ENCODE measurements around the gene FAF1. TPM values are rescaled to one million over a fixed set of nuclear protein-coding genes. Genes with fewer than 3 reads are reported as not detected.
"Not testable (repeated sequence)": the region's sequence is repeated elsewhere in the genome, so short reads cannot be mapped to it uniquely, and the experiment has no call there.

FAF1 gene
- total RNA-seq, 4 donors from 2014 or later: 23.8 to 64.6 (median 43.9) TPM

GRCh38 chr1:50724626-50725286 lies 235.3 kb downstream of the FAF1 start:
- intact Hi-C loops (cut with DNase I): loop anchor here (10.0 kb wide), 1 partner anchor 100 kb away; no protein-coding TSS in a partner anchor
- no peak overlapping the region for H3K27ac ChIP-seq

GRCh38 chr1:50720457-50721053 lies 239.5 kb downstream of the FAF1 start:
- no peak for DNase-seq
- H3K4me3 ChIP-seq: no peak overlapping the region
- H3K36me3 ChIP-seq: peaks cover 0 to 41% (median 0%) of the 10 kb centered on the region in 3 donors
- no peak overlapping the region for H3K27ac ChIP-seq
- H3K4me1 ChIP-seq: peaks cover 0 to 4% (median 0%) of the 10 kb centered on the region in 3 donors
- 93 to 94% methylated on average over 4 of the region's 4 CpGs for WGBS, 2 donors
- TF ChIP-seq POLR2A (IDR thresholded peaks at IDR 0.05): no peak
- TF ChIP-seq, protein P1, sequence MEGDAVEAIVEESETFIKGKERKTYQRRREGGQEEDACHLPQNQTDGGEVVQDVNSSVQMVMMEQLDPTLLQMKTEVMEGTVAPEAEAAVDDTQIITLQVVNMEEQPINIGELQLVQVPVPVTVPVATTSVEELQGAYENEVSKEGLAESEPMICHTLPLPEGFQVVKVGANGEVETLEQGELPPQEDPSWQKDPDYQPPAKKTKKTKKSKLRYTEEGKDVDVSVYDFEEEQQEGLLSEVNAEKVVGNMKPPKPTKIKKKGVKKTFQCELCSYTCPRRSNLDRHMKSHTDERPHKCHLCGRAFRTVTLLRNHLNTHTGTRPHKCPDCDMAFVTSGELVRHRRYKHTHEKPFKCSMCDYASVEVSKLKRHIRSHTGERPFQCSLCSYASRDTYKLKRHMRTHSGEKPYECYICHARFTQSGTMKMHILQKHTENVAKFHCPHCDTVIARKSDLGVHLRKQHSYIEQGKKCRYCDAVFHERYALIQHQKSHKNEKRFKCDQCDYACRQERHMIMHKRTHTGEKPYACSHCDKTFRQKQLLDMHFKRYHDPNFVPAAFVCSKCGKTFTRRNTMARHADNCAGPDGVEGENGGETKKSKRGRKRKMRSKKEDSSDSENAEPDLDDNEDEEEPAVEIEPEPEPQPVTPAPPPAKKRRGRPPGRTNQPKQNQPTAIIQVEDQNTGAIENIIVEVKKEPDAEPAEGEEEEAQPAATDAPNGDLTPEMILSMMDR (IDR thresholded peaks at IDR 0.05): no peak
- intact Hi-C loops (cut with DNase I): loop anchor here (10.0 kb wide), 1 partner anchor 96 kb away; no protein-coding TSS in a partner anchor
- no peaks in the 10 kb centered on the region for H3K27me3 ChIP-seq
- H3K9me3 ChIP-seq: no peaks in the 10 kb centered on the region

More at GRCh38 chr1:50724626-50725286, 235.3 kb downstream of the FAF1 start:
- H3K36me3 ChIP-seq: peaks cover 0 to 58% (median 0%) of the 10 kb centered on the region in 3 donors
- 63 to 71% methylated on average over 4 of the region's 4 CpGs for WGBS, 2 donors
- no peak overlapping the region for H3K4me3 ChIP-seq
- H3K4me1 ChIP-seq: peaks cover 0 to 4% (median 0%) of the 10 kb centered on the region in 3 donors
- no peaks in the 10 kb centered on the region for H3K9me3 ChIP-seq
- no peak for DNase-seq
- TF ChIP-seq, protein P1 (IDR thresholded peaks at IDR 0.05): no peak
- no peak for TF ChIP-seq POLR2A (IDR thresholded peaks at IDR 0.05)
- no peaks in the 10 kb centered on the region for H3K27me3 ChIP-seq

GRCh38 chr1:50719126-50719525 lies 240.9 kb downstream of the FAF1 start:
- Histone ChIP-seq H3K36me3 (peaks cover 0 to 30% (median 0%) of the 10 kb centered on the region in 3 donors), H3K9me3 (no peaks in the 10 kb centered on the region), H3K4me3 (no peak overlapping the region), H3K27ac (no peak overlapping the region), H3K27me3 (no peaks in the 10 kb centered on the region), H3K4me1 (no peaks in the 10 kb centered on the region)
- 88 to 94% methylated on average over 1 of the region's 1 CpG for WGBS, 2 donors
- intact Hi-C loops (cut with DNase I): no loop called here
- no peak for DNase-seq
- TF ChIP-seq, protein P1 (IDR thresholded peaks at IDR 0.05): no peak
- TF ChIP-seq POLR2A (IDR thresholded peaks at IDR 0.05): no peak

- DNase-seq: no peak
- Histone ChIP-seq H3K4me1 (no peaks in the 10 kb centered on the region), H3K9me3 (no peaks in the 10 kb centered on the region), H3K36me3 (peaks cover 0 to 27% (median 0%) of the 10 kb centered on the region in 3 donors), H3K4me3 (no peak overlapping the region), H3K27ac (no peak overlapping the region), H3K27me3 (no peaks in the 10 kb centered on the region)
- TF ChIP-seq, protein P1 (IDR thresholded peaks at IDR 0.05): no peak
- TF ChIP-seq POLR2A (IDR thresholded peaks at IDR 0.05): no peak
- WGBS, 2 donors: 89 to 100% methylated on average over 1 of the region's 1 CpG
- intact Hi-C loops (cut with DNase I): no loop called here
Observed at GRCh38 chr1:50717327-50717726, 242.7 kb downstream of the FAF1 start.

DNA sequence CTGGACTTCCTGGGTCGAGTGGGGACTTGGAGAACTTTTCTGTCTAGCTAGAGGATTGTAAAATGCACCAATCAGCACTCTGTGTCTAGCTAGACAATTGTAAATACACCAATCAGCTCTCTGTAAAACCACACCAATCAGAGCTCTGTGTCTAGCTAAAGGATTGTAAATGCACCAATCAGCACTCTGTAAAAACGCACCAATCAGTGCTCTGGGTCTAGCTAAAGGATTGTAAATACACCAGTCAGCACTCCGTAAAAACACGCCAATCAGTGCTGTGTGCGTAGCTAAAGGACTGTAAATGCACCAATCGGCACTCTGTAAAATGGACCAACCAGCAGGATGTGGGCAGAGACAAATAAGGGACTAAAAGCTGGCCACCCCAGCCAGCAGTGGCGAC lies 243.6 kb downstream of the FAF1 start:
- intact Hi-C loops (cut with DNase I); H3K27ac ChIP-seq; H3K27me3 ChIP-seq; H3K4me1 ChIP-seq; DNase-seq; H3K4me3 ChIP-seq; H3K9me3 ChIP-seq: not testable (repeated sequence)
- WGBS, 2 donors: 94 to 95% methylated on average over 4 to 7 of the region's 7 CpGs
- peaks cover 0 to 23% (median 0%) of the 10 kb centered on the region in 3 donors for H3K36me3 ChIP-seq

Data from esophagus squamous epithelium (tissue), 5 donors.